SK-N-SH treated with all-trans-retinoic acid at 6 μM for 48 hours (cell line): ENCODE results near the gene SLC22A23.

Source experiments
- PPARA ChIP-seq: fragments of 250-450 bp; sonication (Bioruptor Pico); IDR thresholded peaks from 2 replicates; pipeline ENCODE4 v1.5.0; 2020; ENCODE audit warnings: mild to moderate bottlenecking, borderline replicate concordance
- ZFP3 ChIP-seq: fragments of 250-450 bp; sonication (Bioruptor Pico); IDR thresholded peaks from 2 replicates; pipeline ENCODE4 v1.5.0; 2020; ENCODE audit warnings: mild to moderate bottlenecking, moderate library complexity
- TF ChIP-seq, protein P1 (sequence below): fragments of 250-450 bp; sonication (Bioruptor Pico); IDR thresholded peaks from 2 replicates; pipeline ENCODE4 v1.8.0; 2020; ENCODE audit warnings: mild to moderate bottlenecking, moderate library complexity, borderline replicate concordance
- TF ChIP-seq, protein P2 (sequence below): fragments of 250-450 bp; sonication (Bioruptor Pico); IDR thresholded peaks from 2 replicates; pipeline ENCODE4 v1.5.1; 2020; ENCODE audit warnings: low read depth, mild to moderate bottlenecking, moderate library complexity

Gene SLC22A23

DNA sequence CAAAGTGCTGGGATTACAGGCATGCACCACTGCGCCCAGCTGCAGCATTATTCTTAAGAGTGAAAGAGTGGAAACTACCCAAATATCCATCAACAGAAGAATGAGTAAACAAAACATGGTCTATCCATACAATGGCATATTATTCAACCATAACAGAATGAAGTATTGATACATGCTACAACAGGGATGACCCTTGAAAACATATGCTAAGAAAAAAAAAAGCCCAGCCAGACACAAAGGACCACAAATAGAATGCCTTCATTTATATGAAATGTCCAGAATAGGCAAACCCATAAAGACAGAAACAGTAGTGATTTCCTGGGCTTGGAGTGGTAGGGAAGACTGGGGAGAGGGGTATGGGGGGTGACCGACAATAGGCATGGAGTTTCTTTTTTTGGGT, 236.5 kb downstream of the SLC22A23 start (continued):
- TF ChIP-seq, protein P1, sequence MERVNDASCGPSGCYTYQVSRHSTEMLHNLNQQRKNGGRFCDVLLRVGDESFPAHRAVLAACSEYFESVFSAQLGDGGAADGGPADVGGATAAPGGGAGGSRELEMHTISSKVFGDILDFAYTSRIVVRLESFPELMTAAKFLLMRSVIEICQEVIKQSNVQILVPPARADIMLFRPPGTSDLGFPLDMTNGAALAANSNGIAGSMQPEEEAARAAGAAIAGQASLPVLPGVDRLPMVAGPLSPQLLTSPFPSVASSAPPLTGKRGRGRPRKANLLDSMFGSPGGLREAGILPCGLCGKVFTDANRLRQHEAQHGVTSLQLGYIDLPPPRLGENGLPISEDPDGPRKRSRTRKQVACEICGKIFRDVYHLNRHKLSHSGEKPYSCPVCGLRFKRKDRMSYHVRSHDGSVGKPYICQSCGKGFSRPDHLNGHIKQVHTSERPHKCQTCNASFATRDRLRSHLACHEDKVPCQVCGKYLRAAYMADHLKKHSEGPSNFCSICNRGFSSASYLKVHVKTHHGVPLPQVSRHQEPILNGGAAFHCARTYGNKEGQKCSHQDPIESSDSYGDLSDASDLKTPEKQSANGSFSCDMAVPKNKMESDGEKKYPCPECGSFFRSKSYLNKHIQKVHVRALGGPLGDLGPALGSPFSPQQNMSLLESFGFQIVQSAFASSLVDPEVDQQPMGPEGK = no peak
- TF ChIP-seq PPARA (CRISPR knock-in tag) (no peak), ZFP3 (CRISPR knock-in tag) (no peak)
- TF ChIP-seq, protein P2, sequence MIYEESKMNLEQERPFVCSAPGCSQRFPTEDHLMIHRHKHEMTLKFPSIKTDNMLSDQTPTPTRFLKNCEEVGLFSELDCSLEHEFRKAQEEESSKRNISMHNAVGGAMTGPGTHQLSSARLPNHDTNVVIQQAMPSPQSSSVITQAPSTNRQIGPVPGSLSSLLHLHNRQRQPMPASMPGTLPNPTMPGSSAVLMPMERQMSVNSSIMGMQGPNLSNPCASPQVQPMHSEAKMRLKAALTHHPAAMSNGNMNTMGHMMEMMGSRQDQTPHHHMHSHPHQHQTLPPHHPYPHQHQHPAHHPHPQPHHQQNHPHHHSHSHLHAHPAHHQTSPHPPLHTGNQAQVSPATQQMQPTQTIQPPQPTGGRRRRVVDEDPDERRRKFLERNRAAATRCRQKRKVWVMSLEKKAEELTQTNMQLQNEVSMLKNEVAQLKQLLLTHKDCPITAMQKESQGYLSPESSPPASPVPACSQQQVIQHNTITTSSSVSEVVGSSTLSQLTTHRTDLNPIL = no peak
